ENCODE data around the gene FRMD5.

The FRMD5 gene

GRCh38 chr15:43928152-43928551 lies 266.9 kb downstream of the FRMD5 start:
- TF ChIP-seq ZFX (IDR thresholded peaks at IDR 0.05; ENCODE audit: borderline replicate concordance) (no peak), CTCF (IDR thresholded peaks at IDR 0.05) (no peak)

GRCh38 chr15:43927203-43927602 lies 267.9 kb downstream of the FRMD5 start:
- H3K27ac ChIP-seq = no peak overlapping the region

More at GRCh38 chr15:43928152-43928551, 266.9 kb downstream of the FRMD5 start:
- no peak overlapping the region for H3K27ac ChIP-seq

DNA sequence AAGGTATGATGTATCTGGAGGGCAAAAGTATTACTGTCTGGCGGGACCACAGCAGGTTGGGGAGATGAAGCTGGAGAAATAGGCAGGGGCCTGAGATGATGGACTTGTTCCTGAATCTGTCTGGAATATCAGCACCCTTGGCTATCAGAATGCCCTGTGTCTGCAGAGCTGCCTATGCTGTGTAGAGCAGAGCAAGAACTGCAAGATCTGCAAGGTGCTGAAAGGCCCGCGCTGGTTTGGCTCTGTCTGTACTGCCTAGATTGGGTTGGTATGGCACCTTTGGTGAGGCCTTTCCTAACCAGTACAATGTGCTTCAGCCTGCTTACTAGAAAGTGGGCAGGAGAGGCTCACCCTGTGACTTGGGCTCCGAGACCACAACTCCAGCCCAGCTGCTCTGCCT lies 271.5 kb downstream of the FRMD5 start:
- TF ChIP-seq CTCF (IDR thresholded peaks at IDR 0.05) = no peak
- no peak for TF ChIP-seq ZFX (IDR thresholded peaks at IDR 0.05; ENCODE audit: borderline replicate concordance)

More at GRCh38 chr15:43927203-43927602, 267.9 kb downstream of the FRMD5 start:
- TF ChIP-seq CTCF (IDR thresholded peaks at IDR 0.05) = no peak
- no peak for TF ChIP-seq ZFX (IDR thresholded peaks at IDR 0.05; ENCODE audit: borderline replicate concordance)

DNA sequence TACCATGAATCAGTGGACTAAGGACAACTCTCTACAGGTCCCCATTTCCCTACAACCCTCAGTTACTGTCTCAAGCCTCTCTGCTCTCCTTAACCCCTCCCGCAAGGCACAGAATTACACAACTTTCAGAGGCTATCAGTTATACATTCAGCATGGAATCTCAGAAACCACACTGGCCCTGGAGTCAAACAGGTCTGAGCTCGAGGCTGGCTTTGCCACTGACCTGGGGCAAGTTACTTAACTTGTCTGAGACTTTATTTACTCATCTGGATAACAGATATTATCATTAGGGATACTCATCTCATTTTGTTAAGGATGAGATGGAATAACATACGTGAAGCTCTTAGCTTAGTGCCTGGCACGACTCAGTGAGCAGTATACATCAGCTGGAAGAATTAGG lies 273.1 kb downstream of the FRMD5 start:
- H3K27ac ChIP-seq = no peak overlapping the region
- TF ChIP-seq ZFX (IDR thresholded peaks at IDR 0.05; ENCODE audit: borderline replicate concordance) (no peak), CTCF (IDR thresholded peaks at IDR 0.05) (no peak)

More for the DNA sequence above, 271.5 kb downstream of the FRMD5 start:
- no peak overlapping the region for H3K27ac ChIP-seq

GRCh38 chr15:43920815-43921214 lies 274.3 kb downstream of the FRMD5 start:
- TF ChIP-seq CTCF (IDR thresholded peaks at IDR 0.05) = no peak
- TF ChIP-seq ZFX (IDR thresholded peaks at IDR 0.05; ENCODE audit: borderline replicate concordance) = no peak
- H3K27ac ChIP-seq = no peak overlapping the region

DNA sequence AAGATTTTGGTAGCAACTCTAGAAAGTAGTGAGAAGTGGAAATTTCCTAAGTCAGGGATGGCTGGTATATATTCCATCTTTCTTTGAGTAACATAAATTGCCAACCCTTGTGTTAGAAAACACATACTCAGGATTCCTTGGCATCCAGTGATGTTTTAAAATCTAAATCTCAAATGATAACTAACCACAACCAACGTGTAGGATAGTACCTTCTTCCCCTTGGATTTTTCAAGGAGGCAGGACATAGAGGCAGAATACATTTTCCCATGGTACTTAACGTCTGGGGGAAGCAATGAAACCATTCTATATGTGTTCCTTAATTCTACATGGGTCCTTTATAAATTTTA lies 274.8 kb downstream of the FRMD5 start:
- no peak overlapping the region for H3K27ac ChIP-seq
- TF ChIP-seq ZFX (IDR thresholded peaks at IDR 0.05; ENCODE audit: borderline replicate concordance) (no peak), CTCF (IDR thresholded peaks at IDR 0.05) (no peak)

DNA sequence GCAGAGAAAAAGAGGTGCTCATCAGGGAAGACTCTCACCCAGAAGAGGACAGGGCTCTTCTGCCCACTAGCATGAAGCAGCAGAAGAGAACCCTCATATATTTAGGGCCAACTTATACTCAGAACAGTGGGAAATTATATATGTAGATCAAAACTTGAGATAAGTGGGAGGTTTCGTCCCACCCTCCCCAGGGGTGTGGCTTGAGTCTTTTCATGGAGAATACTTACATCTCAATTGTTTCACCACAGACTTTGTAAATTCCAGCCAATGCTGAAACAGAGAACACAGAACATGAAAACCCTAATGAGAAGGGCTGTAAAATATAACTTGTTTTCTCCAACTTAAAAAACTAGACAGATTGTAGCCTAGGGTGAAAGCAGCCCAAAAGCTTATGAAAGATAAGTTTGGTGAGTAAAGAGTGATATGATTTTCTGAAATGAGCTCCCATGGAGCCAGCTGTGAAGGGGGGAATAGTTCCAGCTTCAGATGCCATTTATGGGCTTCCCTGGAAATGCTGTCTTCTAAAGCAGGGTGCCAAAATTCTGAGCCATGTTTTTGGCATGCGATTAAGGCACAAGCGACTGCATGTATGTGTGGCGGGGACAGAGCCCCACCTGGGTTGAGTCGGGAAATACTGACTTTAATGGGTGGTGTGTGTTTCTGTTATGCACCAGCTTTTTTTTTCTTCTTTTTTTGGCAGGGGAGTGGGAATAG lies 275.4 kb downstream of the FRMD5 start:
- H3K27ac ChIP-seq = no peak overlapping the region
- TF ChIP-seq ZFX (IDR thresholded peaks at IDR 0.05; ENCODE audit: borderline replicate concordance) (no peak), CTCF (IDR thresholded peaks at IDR 0.05) (no peak)
